GM18867 (cell line): ENCODE measurements around the gene GTF2A1.

Source experiments
- ATAC-seq: cut with Tn5 transposase; IDR thresholded peaks from one replicate; pipeline ENCODE4 v1.9.1; 2021; ENCODE audit warnings: mild to moderate bottlenecking, moderate library complexity; ENCODE audit not compliant: unreplicated experiment

Gene GTF2A1

DNA sequence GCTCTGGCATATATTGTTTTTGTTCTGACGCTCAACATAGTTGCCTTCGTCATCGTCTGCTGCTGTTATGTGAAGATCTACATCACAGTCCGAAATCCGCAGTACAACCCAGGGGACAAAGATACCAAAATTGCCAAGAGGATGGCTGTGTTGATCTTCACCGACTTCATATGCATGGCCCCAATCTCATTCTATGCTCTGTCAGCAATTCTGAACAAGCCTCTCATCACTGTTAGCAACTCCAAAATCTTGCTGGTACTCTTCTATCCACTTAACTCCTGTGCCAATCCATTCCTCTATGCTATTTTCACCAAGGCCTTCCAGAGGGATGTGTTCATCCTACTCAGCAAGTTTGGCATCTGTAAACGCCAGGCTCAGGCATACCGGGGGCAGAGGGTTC is 77.0 kb downstream of the GTF2A1 start:
- no peak for ATAC-seq

DNA sequence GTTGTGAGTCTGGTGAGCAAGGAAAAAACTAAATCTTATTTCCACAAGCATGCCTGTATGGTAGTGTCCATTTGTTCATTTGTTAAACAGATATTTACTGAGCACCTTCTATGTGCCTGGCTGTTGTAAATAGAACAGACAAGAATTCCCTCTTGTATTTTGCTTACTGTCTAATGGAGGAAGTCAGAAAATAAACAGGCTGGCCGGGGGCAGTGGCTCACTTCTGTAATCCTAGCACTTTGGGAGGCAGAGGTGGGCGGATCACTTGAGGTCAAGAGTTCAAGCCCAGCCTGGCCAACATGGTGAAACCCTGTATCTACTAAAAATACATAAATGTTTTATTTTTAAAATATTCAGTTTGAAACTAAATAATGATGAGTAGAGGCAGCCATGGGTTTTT is 79.3 kb downstream of the GTF2A1 start:
- ATAC-seq, result no peak

DNA sequence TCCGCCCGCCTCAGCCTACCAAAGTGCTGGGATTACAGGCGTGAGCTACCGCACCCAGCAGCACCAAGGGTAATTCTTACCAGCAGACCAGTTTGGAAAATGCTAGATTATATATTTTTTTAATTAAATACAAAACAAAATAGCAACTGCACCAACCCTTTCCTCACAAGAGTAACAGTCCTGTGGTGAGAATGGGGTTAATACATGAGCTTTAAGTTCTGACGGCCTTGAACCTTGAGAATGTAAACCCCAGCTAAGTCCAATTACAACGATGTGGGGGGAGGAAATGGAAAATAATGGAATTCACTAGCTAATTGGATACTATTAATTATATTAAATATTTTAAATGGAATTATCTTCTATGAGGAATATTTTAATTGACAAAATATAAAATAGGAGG is 82.3 kb downstream of the GTF2A1 start:
- ATAC-seq, result no peak

DNA sequence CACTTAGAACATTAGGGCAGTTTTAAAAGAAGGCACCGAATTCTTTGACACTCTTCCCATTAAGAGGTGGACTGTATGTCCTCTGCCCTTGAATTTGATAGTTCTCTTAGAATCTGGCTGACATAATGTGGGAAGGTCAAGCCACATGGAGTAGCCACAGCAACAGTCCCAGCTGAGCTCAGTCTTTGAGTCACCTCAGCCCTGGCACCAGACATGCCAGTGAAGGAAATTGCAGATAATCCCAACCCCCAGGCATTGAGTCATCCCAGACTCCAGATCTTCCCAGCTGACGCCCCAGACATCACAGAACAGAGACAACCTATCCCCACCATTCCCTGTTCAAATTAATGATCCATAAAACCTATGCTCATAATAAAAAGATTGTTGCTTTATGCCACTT is 83.4 kb downstream of the GTF2A1 start:
- no peak for ATAC-seq

DNA sequence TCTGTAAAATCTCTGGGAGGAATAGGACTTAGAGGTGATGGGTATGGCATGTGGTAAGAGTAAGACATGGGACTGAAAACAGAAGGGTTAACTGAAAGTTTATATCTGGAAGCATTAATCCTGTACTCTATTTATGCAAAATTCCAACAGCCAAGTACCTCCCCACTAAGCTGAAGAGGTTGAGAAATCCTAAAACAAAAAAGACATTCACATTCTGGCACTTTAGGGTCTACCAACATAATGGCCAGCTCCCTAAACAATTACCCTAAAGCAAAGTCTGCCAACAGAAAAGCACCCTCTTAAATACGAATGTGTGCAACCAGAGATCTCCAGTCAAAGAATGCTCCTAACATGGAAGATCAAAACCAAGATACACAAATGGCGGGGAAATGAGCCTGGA is 87.4 kb downstream of the GTF2A1 start:
- ATAC-seq, result no peak

DNA sequence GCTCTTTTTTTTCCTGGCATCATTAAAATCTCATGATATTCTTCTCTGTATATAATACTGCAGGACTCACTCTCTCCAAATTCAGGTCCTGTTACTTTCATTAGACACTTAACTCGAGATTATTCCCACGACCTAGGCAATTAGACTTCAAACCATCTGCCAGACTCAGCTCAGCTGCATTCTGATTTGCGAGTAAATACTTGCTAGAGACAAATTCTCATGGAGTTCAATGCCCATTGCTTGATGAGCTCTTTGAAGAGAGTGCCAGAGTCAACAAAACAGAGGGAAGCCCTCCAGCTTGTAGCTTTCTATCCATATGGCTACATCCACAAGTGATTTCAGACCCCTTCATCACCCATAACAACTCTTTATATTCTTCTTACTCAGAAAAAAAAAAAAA is 88.3 kb downstream of the GTF2A1 start:
- no peak for ATAC-seq

DNA sequence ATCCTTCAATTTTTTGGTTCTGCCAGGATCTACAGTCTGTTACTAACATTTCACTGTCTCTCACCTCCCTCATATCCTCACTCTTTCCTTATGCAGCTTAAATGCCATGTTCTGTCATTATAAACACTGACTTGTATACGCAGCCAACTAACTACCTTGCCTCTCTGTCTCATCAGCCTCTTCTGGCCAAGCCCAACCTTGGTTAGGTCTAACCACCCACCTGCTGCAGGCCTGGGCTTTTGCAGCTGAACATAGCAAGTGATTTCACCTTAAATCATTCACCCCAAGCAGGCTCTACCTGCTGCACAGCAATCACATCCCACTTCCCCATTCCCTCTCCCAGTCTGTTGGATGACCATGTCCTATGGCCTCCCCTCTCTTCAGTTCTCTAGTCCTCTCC is 91.5 kb downstream of the GTF2A1 start:
- ATAC-seq, result no peak

DNA sequence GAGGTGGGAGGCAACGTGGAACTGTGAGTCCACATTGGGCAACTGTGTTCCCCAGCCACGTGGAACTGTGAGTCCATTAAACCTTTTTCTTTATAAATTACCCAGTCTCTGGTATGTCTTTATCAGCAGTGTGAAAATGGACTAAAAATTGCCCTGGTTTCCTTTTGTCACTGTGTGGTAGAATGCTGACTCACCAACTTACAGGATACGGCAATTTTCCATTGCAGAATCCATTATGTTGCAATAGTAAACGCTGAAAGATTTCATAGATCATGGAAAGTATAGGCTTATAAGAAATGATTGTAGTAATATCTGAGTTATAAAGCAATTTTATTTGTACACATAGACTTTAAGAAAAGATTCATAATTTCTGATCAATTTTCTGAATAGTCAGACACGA is 93.0 kb downstream of the GTF2A1 start:
- ATAC-seq, result no peak

DNA sequence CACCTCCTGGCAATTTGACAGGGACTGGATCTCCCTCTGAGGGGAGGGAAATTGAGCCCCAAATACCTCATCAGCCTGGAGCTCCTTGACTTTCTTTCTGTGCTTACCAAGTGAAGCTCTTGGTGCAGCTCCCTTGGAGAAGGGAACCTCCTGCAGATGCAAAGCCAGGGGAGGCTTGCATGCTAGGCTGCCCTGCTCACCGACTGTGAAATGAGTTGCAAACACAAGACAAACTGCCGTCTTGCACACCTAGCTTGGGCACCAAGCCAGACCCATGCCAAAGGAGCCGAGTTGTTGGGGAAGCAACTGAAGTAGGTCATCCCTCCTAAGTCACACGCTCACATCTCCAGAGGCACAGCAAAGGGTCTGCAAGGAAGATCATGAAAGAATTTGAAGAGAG is 95.2 kb downstream of the GTF2A1 start:
- ATAC-seq, result no peak
